T47D (cell line): ENCODE data around the gene PRKCA.
"Not testable (repeated sequence)": the region's sequence is repeated elsewhere in the genome, so short reads cannot be mapped to it uniquely, and the experiment has no call there.

Experiments
- DNase-seq, 2 experiments: peaks; one replicate each; pipeline versions ENCODE4 v3.0.0 to v3.0.0-alpha.2; 2011 to 2012; ENCODE audit warnings: low read depth in 1 of 2, low spot score in 1 of 2
- JUND ChIP-seq: IDR thresholded peaks from 2 replicates; pipeline ENCODE4 v1.6.1; 2012; ENCODE audit warnings: low read depth
- in situ Hi-C: cut with HindIII; loops from 2 replicates; pipeline ENCODE4 v1.10.0; 2016; ENCODE audit warnings: low sequenced_read_pairs, low pct_unique_long_range_greater_than_20kb

PRKCA gene

DNA sequence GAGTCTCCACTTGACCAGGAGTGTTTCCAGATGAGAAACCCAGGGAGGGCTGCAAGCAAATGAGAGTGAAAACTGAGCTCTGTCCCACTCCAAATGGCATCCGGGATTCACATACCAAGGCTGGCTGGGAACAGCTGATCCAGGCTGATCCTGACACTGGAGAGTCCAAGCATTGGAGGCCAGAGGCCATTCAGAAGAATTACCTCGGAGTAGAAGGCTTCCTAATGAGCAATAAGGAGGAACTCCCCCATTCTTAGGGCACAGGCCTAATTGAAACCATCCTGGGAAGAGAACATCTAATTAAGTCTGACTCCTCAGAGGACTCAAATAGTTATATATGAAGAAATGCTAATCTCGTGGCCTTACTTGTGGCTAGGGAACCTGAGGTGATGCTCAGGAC is 142.8 kb downstream of the PRKCA start:
- in situ Hi-C loops: no loop called here
- DNase-seq: no peak
- TF ChIP-seq JUND: no peak

- no peak for DNase-seq
- TF ChIP-seq JUND: no peak
- in situ Hi-C loops: no loop called here
Measured at GRCh38 chr17:66446419-66446818, 144.0 kb downstream of the PRKCA start.

DNA sequence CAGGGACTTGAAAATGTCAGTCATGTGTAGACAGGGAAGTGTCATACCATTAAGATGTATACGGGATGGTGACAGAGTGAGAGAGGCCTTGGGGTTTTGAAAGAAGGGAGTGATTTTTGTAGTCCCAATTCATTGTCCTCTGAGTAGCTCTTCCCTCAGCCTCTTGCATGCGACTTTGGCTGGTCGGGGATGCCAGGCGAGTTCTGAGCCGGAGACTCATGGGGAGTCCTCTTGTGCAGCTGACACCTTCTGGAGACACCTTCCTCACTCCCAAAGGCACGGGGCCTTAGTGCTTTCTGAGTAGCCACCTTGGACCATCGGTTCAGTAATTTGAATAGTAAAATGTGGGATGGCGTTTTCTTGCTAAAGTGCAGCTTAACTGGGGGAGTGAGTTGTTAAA is 144.7 kb downstream of the PRKCA start:
- in situ Hi-C loops: no loop called here
- no peak for TF ChIP-seq JUND
- DNase-seq: no peak

DNA sequence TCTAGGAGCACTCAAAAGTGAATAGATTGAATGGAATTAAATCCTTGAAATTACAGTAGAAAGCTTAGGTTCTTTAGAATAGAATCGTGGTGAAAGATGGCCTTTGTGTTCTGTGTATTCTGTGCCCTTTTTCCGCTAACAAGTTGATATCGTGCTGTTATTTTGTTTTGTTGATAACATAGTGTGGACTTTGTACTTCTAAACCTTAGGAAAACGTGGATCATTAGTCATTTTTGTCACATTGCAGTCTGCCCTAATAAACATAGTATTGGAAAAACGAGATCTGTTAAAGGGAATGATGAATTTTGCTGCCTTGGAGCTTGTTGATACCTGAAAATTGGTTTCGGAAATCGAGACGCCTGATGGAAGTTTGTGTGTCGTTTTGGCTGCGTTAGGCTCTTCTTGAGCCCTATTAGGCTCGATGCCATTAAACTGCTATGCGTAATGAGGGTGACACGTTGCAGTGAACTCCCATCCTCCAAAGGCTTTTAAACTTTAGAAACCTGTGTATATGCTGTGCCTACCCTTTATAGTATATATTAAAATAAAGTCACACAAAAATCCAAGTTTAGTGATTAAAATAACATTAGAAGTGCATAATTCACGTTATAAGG is 145.7 kb downstream of the PRKCA start:
- in situ Hi-C loops: no loop called here
- DNase-seq: no peak
- TF ChIP-seq JUND: no peak

- in situ Hi-C loops: no loop called here
- TF ChIP-seq JUND: no peak
- DNase-seq: no peak
Measured at GRCh38 chr17:66449418-66449977, 147.1 kb downstream of the PRKCA start.

- TF ChIP-seq JUND: no peak
- in situ Hi-C loops: no loop called here
- DNase-seq: no peak
Measured at GRCh38 chr17:66450008-66450851, 147.8 kb downstream of the PRKCA start.

GRCh38 chr17:66450852-66451158 is 148.4 kb downstream of the PRKCA start:
- TF ChIP-seq JUND: no peak
- in situ Hi-C loops: no loop called here
- no peak for DNase-seq

GRCh38 chr17:66451188-66452149 is 149.1 kb downstream of the PRKCA start:
- no peak for TF ChIP-seq JUND
- DNase-seq: no peak
- in situ Hi-C loops: no loop called here

DNA sequence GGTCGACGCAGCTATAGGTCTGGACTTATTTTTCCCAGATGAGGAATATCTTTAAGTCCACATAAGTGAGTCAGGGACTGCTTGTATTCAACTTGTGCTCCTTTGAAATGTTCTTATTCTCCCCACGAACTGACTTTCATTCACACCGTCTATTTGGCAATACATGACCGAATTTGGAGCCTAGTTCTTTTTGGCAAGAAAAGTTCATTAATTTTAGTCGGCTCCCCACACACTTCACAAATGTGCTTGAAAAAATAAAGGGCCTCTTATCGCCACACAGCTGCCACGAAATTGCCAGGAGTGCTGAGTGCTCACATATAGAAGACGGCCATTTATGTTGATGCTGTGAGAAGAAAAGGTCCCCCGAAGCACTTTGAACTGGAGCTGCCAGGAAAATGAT is 152.6 kb downstream of the PRKCA start:
- no peak for TF ChIP-seq JUND
- no peak for DNase-seq
- in situ Hi-C loops: no loop called here

GRCh38 chr17:66457499-66457898 is 155.1 kb downstream of the PRKCA start:
- DNase-seq, in situ Hi-C loops: not testable (repeated sequence)

- TF ChIP-seq JUND: no peak
- no peak for DNase-seq
- in situ Hi-C loops: no loop called here
Measured at GRCh38 chr17:66458782-66459181, 156.4 kb downstream of the PRKCA start.

DNA sequence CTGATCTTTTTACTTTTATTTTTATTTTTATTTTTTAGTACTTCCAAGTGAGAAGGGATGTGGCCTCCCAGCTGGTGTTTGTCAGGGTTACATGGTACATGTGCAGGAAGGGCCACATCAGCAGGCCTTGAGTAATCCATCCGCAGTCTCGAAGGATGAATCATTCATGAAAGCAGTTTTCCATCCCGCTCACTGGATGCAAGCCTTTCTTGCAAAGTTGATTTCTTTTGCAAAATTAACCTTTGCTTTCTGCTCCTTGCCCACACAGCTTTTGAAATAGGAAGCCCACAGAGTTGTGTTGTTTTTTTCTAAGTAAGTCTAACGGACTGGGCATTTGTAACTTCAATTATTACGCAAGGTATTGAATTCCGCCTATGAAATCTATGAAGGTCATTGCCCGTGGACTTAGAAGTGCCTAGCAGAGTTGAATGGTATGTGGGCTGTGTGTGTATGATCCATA is 157.4 kb downstream of the PRKCA start:
- TF ChIP-seq JUND: no peak
- in situ Hi-C loops: no loop called here
- no peak for DNase-seq

- no peak for DNase-seq
- TF ChIP-seq JUND: no peak
- in situ Hi-C loops: no loop called here
Measured at GRCh38 chr17:66460558-66460957, 158.1 kb downstream of the PRKCA start.
